SU-DHL-6 (cell line): ENCODE results near the gene SLC25A48.
A peak's percentile ranks its signal among the peaks of the same experiment; 100 is the strongest.

ENCODE experiments used
- H2AFZ ChIP-seq: fragments of 200-600 bp; sonication (generic); 2 replicates; pipeline ENCODE4 v1.6.1; 2014; ENCODE audit warnings: low read depth, mild to moderate bottlenecking, moderate library complexity, mixed read lengths, antibody characterized with exemption, low read length; ENCODE audit not compliant: severe bottlenecking
- H3F3A ChIP-seq: fragments of 200-600 bp; shearing (Covaris generic); 2 replicates; pipeline ENCODE4 v1.6.0; 2016; ENCODE audit warnings: antibody characterized with exemption, mild to moderate bottlenecking; ENCODE audit not compliant: insufficient read depth
- H3K27ac ChIP-seq: fragments of 200-600 bp; sonication (generic); 2 replicates; pipeline ENCODE4 v1.5.1; 2016; ENCODE audit warnings: low read depth, mild to moderate bottlenecking, low read length, moderate library complexity, mixed read lengths
- H3K27me3 ChIP-seq: fragments of 200-600 bp; sonication (generic), shearing (Covaris generic); 2 replicates; pipeline ENCODE4 v1.6.0; 2014; ENCODE audit warnings: mild to moderate bottlenecking, low read length
- H3K36me3 ChIP-seq: fragments of 200-600 bp; sonication (generic); 2 replicates; pipeline ENCODE4 v1.6.1; 2014; ENCODE audit warnings: mild to moderate bottlenecking, low read length, mixed read lengths
- H3K4me2 ChIP-seq: fragments of 300-600, 200-600 bp; shearing (Covaris generic), sonication (generic); 2 replicates; pipeline ENCODE4 v1.6.0; 2014; ENCODE audit warnings: low read length, low read depth, mild to moderate bottlenecking; ENCODE audit not compliant: poor library complexity, severe bottlenecking
- H3K4me3 ChIP-seq: fragments of 200-600 bp; sonication (generic); 2 replicates; pipeline ENCODE4 v1.5.1; 2014; ENCODE audit warnings: antibody characterized with exemption, low read length, mild to moderate bottlenecking, mixed read lengths; ENCODE audit not compliant: insufficient read depth, poor library complexity, severe bottlenecking
- H3K79me2 ChIP-seq: fragments of 200-600 bp; sonication (generic); 2 replicates; pipeline ENCODE4 v1.6.1; 2014; ENCODE audit warnings: mild to moderate bottlenecking, low read length, moderate library complexity; ENCODE audit not compliant: insufficient read depth
- H3K9ac ChIP-seq: fragments of 200-600 bp; sonication (generic); 2 replicates; pipeline ENCODE4 v1.7.0; 2014; ENCODE audit warnings: mild to moderate bottlenecking, low read length
- H3K9me2 ChIP-seq: fragments of 200-600 bp; sonication (generic); replicated peaks from 2 replicates; pipeline ENCODE4 v1.6.1; 2014; ENCODE audit warnings: low read length; ENCODE audit not compliant: insufficient read depth
- H3K9me3 ChIP-seq: fragments of 200-600 bp; sonication (generic); 2 replicates; pipeline ENCODE4 v1.6.1; 2014; ENCODE audit warnings: low read length, mixed read lengths; ENCODE audit not compliant: insufficient read depth
- H4K20me1 ChIP-seq: fragments of 200-600 bp; sonication (generic); 2 replicates; pipeline ENCODE4 v1.6.1; 2014; ENCODE audit warnings: low read depth, mild to moderate bottlenecking, antibody characterized with exemption, low read length, moderate library complexity, mixed read lengths
- CTCF ChIP-seq: fragments of 200-600 bp; sonication (generic); IDR thresholded peaks from one replicate; pipeline ENCODE4 v1.5.1; 2017; ENCODE audit warnings: antibody characterized with exemption, mild to moderate bottlenecking, low read length, moderate library complexity; ENCODE audit not compliant: insufficient read depth, poor library complexity, severe bottlenecking
- EZH2phosphoT487 ChIP-seq: fragments of 200-600 bp; sonication (generic), shearing (Covaris generic); conservative IDR thresholded peaks from 2 replicates; pipeline ENCODE4 v1.6.1; 2018; ENCODE audit warnings: mild to moderate bottlenecking, antibody characterized with exemption, low read length, moderate library complexity, mixed read lengths

The SLC25A48 gene

GRCh38 chr5:135886136-135886535 is 51.7 kb downstream of the SLC25A48 start:
- no peaks in the 10 kb centered on the region for H3K36me3 ChIP-seq
- no peaks in the 10 kb centered on the region for H3K79me2 ChIP-seq
- no peaks in the 10 kb centered on the region for H3K9me3 ChIP-seq
- H3K9ac ChIP-seq: no peak overlapping the region
- H3K27ac ChIP-seq: no peak overlapping the region
- no peak overlapping the region for H3K4me3 ChIP-seq
- H4K20me1 ChIP-seq: no peaks in the 10 kb centered on the region
- no peak overlapping the region for H3K4me2 ChIP-seq
- TF ChIP-seq EZH2phosphoT487 (no peak), CTCF (no peak)
- no peaks in the 10 kb centered on the region for H3K9me2 ChIP-seq
- no peak overlapping the region for H2AFZ ChIP-seq
- no peaks in the 10 kb centered on the region for H3K27me3 ChIP-seq
- H3F3A ChIP-seq: no peaks in the 10 kb centered on the region

DNA sequence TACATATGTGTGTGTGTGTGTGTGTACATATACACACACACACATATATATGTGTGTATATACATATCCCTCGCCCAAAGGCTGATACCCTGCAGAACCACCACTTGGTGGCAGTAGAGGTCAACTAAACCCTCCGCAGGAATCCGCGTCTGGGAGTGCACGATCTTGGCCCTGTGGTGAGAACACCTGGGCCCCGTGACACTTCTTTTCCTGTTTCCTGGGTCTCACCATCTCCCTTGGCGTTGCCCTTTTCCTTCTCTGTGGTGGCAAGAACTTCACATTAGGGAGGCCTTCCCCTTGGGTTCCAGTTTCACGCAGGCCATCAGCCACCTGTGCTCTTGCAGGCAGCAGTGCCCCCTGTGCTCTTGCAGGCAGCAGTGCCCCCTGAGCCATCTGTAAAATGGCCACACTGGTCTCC is 53.0 kb downstream of the SLC25A48 start:
- Histone ChIP-seq H2AFZ (peak overlapping the region; percentile 75), H3K27ac (0 out of 2 replicates have a peak overlapping the region, but pooled peaks have one; percentile 9), H3K4me2 (peak overlapping the region; percentile 37), H3F3A (no peaks in the 10 kb centered on the region), H3K36me3 (no peaks in the 10 kb centered on the region), H3K27me3 (no peaks in the 10 kb centered on the region), H3K9me3 (no peaks in the 10 kb centered on the region), H3K79me2 (no peaks in the 10 kb centered on the region), H4K20me1 (no peaks in the 10 kb centered on the region), H3K9ac (no peak overlapping the region), H3K9me2 (no peaks in the 10 kb centered on the region), H3K4me3 (no peak overlapping the region)
- TF ChIP-seq CTCF: peak; percentile 77
- no peak for TF ChIP-seq EZH2phosphoT487

- H3K9ac ChIP-seq: no peak overlapping the region
- no peaks in the 10 kb centered on the region for H3K79me2 ChIP-seq
- H3K9me2 ChIP-seq: no peaks in the 10 kb centered on the region
- H2AFZ ChIP-seq: peak overlapping the region; percentile 75
- H3K4me3 ChIP-seq: no peak overlapping the region
- H4K20me1 ChIP-seq: no peaks in the 10 kb centered on the region
- 0 out of 2 replicates have a peak overlapping the region, but pooled peaks have one; percentile 9 for H3K27ac ChIP-seq
- peak overlapping the region; percentile 37 for H3K4me2 ChIP-seq
- no peaks in the 10 kb centered on the region for H3K36me3 ChIP-seq
- H3K9me3 ChIP-seq: no peaks in the 10 kb centered on the region
- H3F3A ChIP-seq: no peaks in the 10 kb centered on the region
- no peak for TF ChIP-seq CTCF
- no peak for TF ChIP-seq EZH2phosphoT487
- H3K27me3 ChIP-seq: no peaks in the 10 kb centered on the region
Observed at GRCh38 chr5:135887881-135888614, 53.6 kb downstream of the SLC25A48 start.
